ENCODE measurements around the gene IER3.

IER3 gene

GRCh38 chr6:30790724-30791383 is 46.5 kb upstream of the IER3 start:
- Histone ChIP-seq H4K91ac (ENCODE audit: low read length) (peak overlapping the region; percentile 76), H3K14ac (ENCODE audit: low read length in 2 of 2) (no peak overlapping the region), H3K23ac (ENCODE audit: low read length in 2 of 2) (no peak overlapping the region), H3K27me3 (ENCODE audit: control insufficient read depth in 1 of 2, insufficient read depth in 1 of 2, low read length in 2 of 2) (no peaks in the 10 kb centered on the region), H3K4me1 (ENCODE audit: control insufficient read depth, insufficient read depth, low read depth, low read length) (peaks cover 8% of the 10 kb centered on the region), H3K9me3 (ENCODE audit: control insufficient read depth, low read length) (no peaks in the 10 kb centered on the region), H3K36me3 (ENCODE audit: control insufficient read depth in 1 of 2, insufficient read depth in 2 of 2, low read depth in 1 of 2, low read length in 2 of 2) (no peaks in the 10 kb centered on the region), H3K4ac (ENCODE audit: low read depth in 1 of 2, low read length in 2 of 2) (peak overlapping the region in 1 of 2 experiments; percentile 26), H3K18ac (ENCODE audit: low read depth in 1 of 2, low read length in 2 of 2) (no peak overlapping the region), H3K9ac (ENCODE audit: low read length) (no peak overlapping the region), H2BK15ac (ENCODE audit: low read depth, poor library complexity, severe bottlenecking) (no peak overlapping the region), H2BK5ac (ENCODE audit: low read depth, low read length, poor library complexity, severe bottlenecking) (no peak overlapping the region), H4K8ac (ENCODE audit: low read length) (no peak overlapping the region), H3K4me2 (ENCODE audit: low read length, poor library complexity, severe bottlenecking) (no peak overlapping the region), H3K4me3 (ENCODE audit: insufficient read depth in 1 of 2, low read depth in 1 of 2, low read length in 2 of 2) (no peak overlapping the region), H2AFZ (ENCODE audit: low read depth, low read length) (no peak overlapping the region), H3K79me1 (replicated peaks; ENCODE audit: low read length, poor library complexity, severe bottlenecking) (no peaks in the 10 kb centered on the region), H2BK12ac (ENCODE audit: low read length in 2 of 2) (peak overlapping the region; percentile 69 to 70), H2AK5ac (ENCODE audit: low read length, severe bottlenecking) (peak overlapping the region; percentile 72), H2BK120ac (ENCODE audit: low read depth, low read length) (no peak overlapping the region), H3K27ac (ENCODE audit: low read length, poor library complexity, severe bottlenecking) (no peak overlapping the region)
- WGBS: 89% methylated on average over 4 of the region's 4 CpGs
- no peak for DNase-seq

GRCh38 chr6:30789606-30790005 is 45.3 kb upstream of the IER3 start:
- Histone ChIP-seq H3K23ac (ENCODE audit: low read length in 2 of 2) (no peak overlapping the region), H2AK5ac (ENCODE audit: low read length, severe bottlenecking) (peak overlapping the region; percentile 97), H3K4ac (ENCODE audit: low read depth in 1 of 2, low read length in 2 of 2) (no peak overlapping the region), H3K4me2 (ENCODE audit: low read length, poor library complexity, severe bottlenecking) (no peak overlapping the region), H3K27me3 (ENCODE audit: control insufficient read depth in 1 of 2, insufficient read depth in 1 of 2, low read length in 2 of 2) (no peaks in the 10 kb centered on the region), H2AFZ (ENCODE audit: low read depth, low read length) (no peak overlapping the region), H3K14ac (ENCODE audit: low read length in 2 of 2) (no peak overlapping the region), H3K79me1 (replicated peaks; ENCODE audit: low read length, poor library complexity, severe bottlenecking) (no peaks in the 10 kb centered on the region), H3K4me3 (ENCODE audit: insufficient read depth in 1 of 2, low read depth in 1 of 2, low read length in 2 of 2) (no peak overlapping the region), H2BK120ac (ENCODE audit: low read depth, low read length) (no peak overlapping the region), H3K36me3 (ENCODE audit: control insufficient read depth in 1 of 2, insufficient read depth in 2 of 2, low read depth in 1 of 2, low read length in 2 of 2) (no peaks in the 10 kb centered on the region), H3K9me3 (ENCODE audit: control insufficient read depth, low read length) (no peaks in the 10 kb centered on the region), H2BK12ac (ENCODE audit: low read length in 2 of 2) (peak overlapping the region in 1 of 2 experiments; percentile 71), H2BK15ac (ENCODE audit: low read depth, poor library complexity, severe bottlenecking) (no peak overlapping the region), H4K8ac (ENCODE audit: low read length) (no peak overlapping the region), H3K18ac (ENCODE audit: low read depth in 1 of 2, low read length in 2 of 2) (peak overlapping the region in 1 of 2 experiments; percentile 57), H4K91ac (ENCODE audit: low read length) (peak overlapping the region; percentile 22), H3K9ac (ENCODE audit: low read length) (no peak overlapping the region), H3K4me1 (ENCODE audit: control insufficient read depth, insufficient read depth, low read depth, low read length) (peaks cover 8% of the 10 kb centered on the region), H3K27ac (ENCODE audit: low read length, poor library complexity, severe bottlenecking) (no peak overlapping the region), H2BK5ac (ENCODE audit: low read depth, low read length, poor library complexity, severe bottlenecking) (no peak overlapping the region)
- no peak for DNase-seq
- WGBS: 20% methylated on average over 1 of the region's 1 CpG

GRCh38 chr6:30787954-30788353 is 43.6 kb upstream of the IER3 start:
- Histone ChIP-seq H3K9me3 (ENCODE audit: control insufficient read depth, low read length) (no peaks in the 10 kb centered on the region), H3K4me1 (ENCODE audit: control insufficient read depth, insufficient read depth, low read depth, low read length) (peaks cover 11% of the 10 kb centered on the region), H2BK120ac (ENCODE audit: low read depth, low read length) (peak overlapping the region; percentile 42), H3K4me3 (ENCODE audit: insufficient read depth in 1 of 2, low read depth in 1 of 2, low read length in 2 of 2) (no peak overlapping the region), H3K9ac (ENCODE audit: low read length) (no peak overlapping the region), H4K91ac (ENCODE audit: low read length) (peak overlapping the region; percentile 2), H3K14ac (ENCODE audit: low read length in 2 of 2) (no peak overlapping the region), H3K36me3 (ENCODE audit: control insufficient read depth in 1 of 2, insufficient read depth in 2 of 2, low read depth in 1 of 2, low read length in 2 of 2) (no peaks in the 10 kb centered on the region), H3K27ac (ENCODE audit: low read length, poor library complexity, severe bottlenecking) (no peak overlapping the region), H2BK5ac (ENCODE audit: low read depth, low read length, poor library complexity, severe bottlenecking) (no peak overlapping the region), H2BK12ac (ENCODE audit: low read length in 2 of 2) (peak overlapping the region; percentile 15 to 65), H3K4ac (ENCODE audit: low read depth in 1 of 2, low read length in 2 of 2) (peak overlapping the region; percentile 24 to 39), H4K8ac (ENCODE audit: low read length) (peak overlapping the region; percentile 52), H3K18ac (ENCODE audit: low read depth in 1 of 2, low read length in 2 of 2) (peak overlapping the region; percentile 16 to 46), H3K79me1 (replicated peaks; ENCODE audit: low read length, poor library complexity, severe bottlenecking) (no peaks in the 10 kb centered on the region), H3K27me3 (ENCODE audit: control insufficient read depth in 1 of 2, insufficient read depth in 1 of 2, low read length in 2 of 2) (no peaks in the 10 kb centered on the region), H2AFZ (ENCODE audit: low read depth, low read length) (no peak overlapping the region), H3K23ac (ENCODE audit: low read length in 2 of 2) (no peak overlapping the region), H2AK5ac (ENCODE audit: low read length, severe bottlenecking) (peak overlapping the region; percentile 96), H3K4me2 (ENCODE audit: low read length, poor library complexity, severe bottlenecking) (no peak overlapping the region), H2BK15ac (ENCODE audit: low read depth, poor library complexity, severe bottlenecking) (no peak overlapping the region)
- DNase-seq: peak; percentile 86
- WGBS: 77% methylated on average over 4 of the region's 5 CpGs

GRCh38 chr6:30782425-30783014 is 38.2 kb upstream of the IER3 start:
- H2BK12ac ChIP-seq (ENCODE audit: low read length in 2 of 2): peak overlapping the region in 1 of 2 experiments; percentile 94
- no peak overlapping the region for H3K14ac ChIP-seq (ENCODE audit: low read length in 2 of 2)
- peak overlapping the region; percentile 15 to 63 for H3K4ac ChIP-seq (ENCODE audit: low read depth in 1 of 2, low read length in 2 of 2)
- H3K23ac ChIP-seq (ENCODE audit: low read length in 2 of 2): no peak overlapping the region
- peak overlapping the region; percentile 19 for H4K8ac ChIP-seq (ENCODE audit: low read length)
- H2BK15ac ChIP-seq (ENCODE audit: low read depth, poor library complexity, severe bottlenecking): no peak overlapping the region
- H3K79me1 ChIP-seq (replicated peaks; ENCODE audit: low read length, poor library complexity, severe bottlenecking): no peaks in the 10 kb centered on the region
- peaks cover 14% of the 10 kb centered on the region for H3K4me1 ChIP-seq (ENCODE audit: control insufficient read depth, insufficient read depth, low read depth, low read length)
- H3K9ac ChIP-seq (ENCODE audit: low read length): peak overlapping the region; percentile 87
- no peaks in the 10 kb centered on the region for H3K27me3 ChIP-seq (ENCODE audit: control insufficient read depth in 1 of 2, insufficient read depth in 1 of 2, low read length in 2 of 2)
- H2BK120ac ChIP-seq (ENCODE audit: low read depth, low read length): peak overlapping the region; percentile 88
- no peak overlapping the region for H2AFZ ChIP-seq (ENCODE audit: low read depth, low read length)
- no peak overlapping the region for H3K4me2 ChIP-seq (ENCODE audit: low read length, poor library complexity, severe bottlenecking)
- H2AK5ac ChIP-seq (ENCODE audit: low read length, severe bottlenecking): peak overlapping the region; percentile 98
- H3K9me3 ChIP-seq (ENCODE audit: control insufficient read depth, low read length): no peaks in the 10 kb centered on the region
- no peaks in the 10 kb centered on the region for H3K36me3 ChIP-seq (ENCODE audit: control insufficient read depth in 1 of 2, insufficient read depth in 2 of 2, low read depth in 1 of 2, low read length in 2 of 2)
- peak overlapping the region in 1 of 2 experiments; percentile 44 for H3K4me3 ChIP-seq (ENCODE audit: insufficient read depth in 1 of 2, low read depth in 1 of 2, low read length in 2 of 2)
- peak; percentile 74 for DNase-seq
- peak overlapping the region; percentile 40 for H4K91ac ChIP-seq (ENCODE audit: low read length)
- peak overlapping the region; percentile 100 for H3K27ac ChIP-seq (ENCODE audit: low read length, poor library complexity, severe bottlenecking)
- H3K18ac ChIP-seq (ENCODE audit: low read depth in 1 of 2, low read length in 2 of 2): peak overlapping the region; percentile 71 to 73
- H2BK5ac ChIP-seq (ENCODE audit: low read depth, low read length, poor library complexity, severe bottlenecking): peak overlapping the region; percentile 99

All from mesenchymal stem cell (in vitro differentiated cells and primary cell).